Dendritic cell treated with granulocyte-macrophage colony-stimulating factor and Interleukin-4, amounts not matched to agents 40 ng/mL and 50 ng/mL, for 4 days (primary cell): ENCODE results near the gene LARP4B.

ENCODE experiments used
- H3K27ac Mint-ChIP-seq: one replicate; pipeline ENCODE4 v1.8.0; 2022; ENCODE audit warnings: mild to moderate bottlenecking, mixed read lengths
- H3K27me3 Mint-ChIP-seq: one replicate; pipeline ENCODE4 v1.8.0; 2022; ENCODE audit warnings: mild to moderate bottlenecking, mixed read lengths
- H3K36me3 Mint-ChIP-seq: one replicate; pipeline ENCODE4 v1.8.0; 2022; ENCODE audit warnings: low read depth, mixed read lengths
- H3K4me1 Mint-ChIP-seq: one replicate; pipeline ENCODE4 v1.8.0; 2022; ENCODE audit warnings: low read depth, mixed read lengths
- H3K4me3 Mint-ChIP-seq: one replicate; pipeline ENCODE4 v1.8.0; 2022; ENCODE audit warnings: mild to moderate bottlenecking, moderate library complexity, mixed read lengths
- H3K9me3 Mint-ChIP-seq: one replicate; pipeline ENCODE4 v1.8.0; 2022; ENCODE audit warnings: mixed read lengths
- intact Hi-C: fragments of 100-400 bp; cut with micrococcal nuclease; formaldehyde crosslinking; loops from one replicate; pipeline ENCODE4 v1.15.0; 2022

The LARP4B gene

DNA sequence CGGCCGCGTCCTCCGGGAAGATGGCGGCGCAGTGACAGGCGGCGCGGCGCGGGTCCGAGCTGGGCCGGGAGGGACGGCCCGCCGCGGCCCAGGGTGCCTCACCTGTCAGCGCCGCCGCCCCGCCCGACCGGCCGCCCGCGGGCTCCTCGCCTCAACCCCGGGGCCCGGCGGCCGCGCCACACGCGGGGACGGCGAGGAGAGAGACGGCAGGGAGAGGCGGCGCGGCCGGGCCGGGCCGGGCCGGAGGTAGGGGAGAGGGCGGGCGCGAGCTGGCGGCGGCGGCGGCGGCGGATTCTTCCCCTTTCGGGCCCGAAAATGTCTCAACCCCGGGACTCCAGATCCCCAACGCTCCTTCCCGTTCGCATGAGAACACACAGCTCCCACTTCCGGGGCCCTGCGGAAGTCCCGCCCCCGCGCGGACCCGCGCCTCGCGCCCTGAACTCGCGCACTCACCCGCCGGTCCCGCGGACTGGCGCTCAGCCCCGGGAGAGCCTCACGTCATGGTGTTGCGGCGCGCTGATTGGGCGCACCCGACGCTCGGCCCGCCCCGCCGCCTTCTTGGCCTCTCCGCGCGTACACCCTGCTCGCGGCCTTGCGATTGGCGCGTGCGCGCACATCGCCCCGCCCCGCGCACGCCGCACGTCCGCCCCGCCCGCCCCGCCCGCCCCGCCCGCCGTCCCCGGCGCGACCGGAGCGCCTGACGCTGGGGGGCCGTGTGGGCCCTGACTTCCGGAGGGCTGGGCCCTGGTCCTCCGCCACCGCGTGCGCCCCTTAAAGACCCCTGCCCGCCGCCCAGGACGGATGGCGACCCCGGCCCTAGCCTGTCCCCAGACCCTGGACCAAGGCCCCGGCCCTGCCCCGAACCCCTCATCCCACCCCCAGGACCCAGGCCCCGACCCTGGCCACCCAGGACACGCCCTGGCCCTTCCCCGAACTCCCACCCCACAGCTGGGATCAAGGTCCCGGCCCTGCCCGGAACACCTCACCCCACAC, at the start of gene LARP4B:
Gene LARP4B, minus strand, starts transcription at position 380 of the 993 bp plus-strand sequence. CDS start 45,984 bp downstream, outside the sequence.
- H3K4me3 Mint-ChIP-seq, result peak within 1 kb of the TSS; percentile 94
- H3K4me1 Mint-ChIP-seq, result peaks cover 45% of the 10 kb centered on the region
- peaks cover 21% of the 10 kb centered on the region for H3K36me3 Mint-ChIP-seq
- no peaks in the 10 kb centered on the region for H3K9me3 Mint-ChIP-seq
- intact Hi-C loops, result loop anchor here (2.0 kb wide), 2 partner anchors 117 to 125 kb away; partner anchors contain the start of genes IDI1 and WDR37
- no peaks in the 10 kb centered on the region for H3K27me3 Mint-ChIP-seq
- peak within 1 kb of the TSS; percentile 87 for H3K27ac Mint-ChIP-seq

DNA sequence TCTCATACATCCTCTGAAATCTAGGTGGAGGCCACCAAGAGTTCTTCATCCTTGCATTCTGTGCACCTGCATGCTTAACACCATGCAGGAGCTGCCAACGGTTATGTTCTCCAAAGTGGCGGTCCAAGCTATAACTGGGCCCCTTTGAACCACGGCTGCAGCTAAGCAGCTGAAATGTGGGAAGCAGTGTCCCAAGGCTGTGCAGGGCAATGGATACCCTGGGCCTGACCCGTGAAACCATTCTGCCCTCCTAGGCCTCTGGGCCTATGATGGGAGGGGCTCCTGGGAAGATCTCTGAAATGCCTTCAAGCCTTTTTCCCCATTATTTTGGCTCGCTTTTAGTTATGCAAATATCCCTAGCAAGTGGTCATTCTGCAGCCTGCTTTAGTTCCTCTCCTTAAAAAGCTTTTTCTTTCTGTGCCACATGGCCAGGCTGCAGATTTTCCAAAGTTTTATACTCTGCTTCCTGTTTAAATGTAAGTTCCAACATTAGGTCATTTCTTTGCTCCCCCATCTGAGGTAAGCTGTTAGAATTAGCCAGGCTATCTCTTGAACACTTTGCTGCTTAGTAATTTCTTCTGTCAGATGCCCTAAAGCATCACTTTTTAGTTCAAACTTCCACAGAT, 49.1 kb upstream of the LARP4B start:
- Mint-ChIP-seq H3K4me3 (no peak overlapping the region), H3K27ac (no peak overlapping the region), H3K36me3 (peaks cover 19% of the 10 kb centered on the region), H3K27me3 (no peaks in the 10 kb centered on the region), H3K9me3 (peaks cover 48% of the 10 kb centered on the region), H3K4me1 (no peaks in the 10 kb centered on the region)
- intact Hi-C loops, result no loop called here

DNA sequence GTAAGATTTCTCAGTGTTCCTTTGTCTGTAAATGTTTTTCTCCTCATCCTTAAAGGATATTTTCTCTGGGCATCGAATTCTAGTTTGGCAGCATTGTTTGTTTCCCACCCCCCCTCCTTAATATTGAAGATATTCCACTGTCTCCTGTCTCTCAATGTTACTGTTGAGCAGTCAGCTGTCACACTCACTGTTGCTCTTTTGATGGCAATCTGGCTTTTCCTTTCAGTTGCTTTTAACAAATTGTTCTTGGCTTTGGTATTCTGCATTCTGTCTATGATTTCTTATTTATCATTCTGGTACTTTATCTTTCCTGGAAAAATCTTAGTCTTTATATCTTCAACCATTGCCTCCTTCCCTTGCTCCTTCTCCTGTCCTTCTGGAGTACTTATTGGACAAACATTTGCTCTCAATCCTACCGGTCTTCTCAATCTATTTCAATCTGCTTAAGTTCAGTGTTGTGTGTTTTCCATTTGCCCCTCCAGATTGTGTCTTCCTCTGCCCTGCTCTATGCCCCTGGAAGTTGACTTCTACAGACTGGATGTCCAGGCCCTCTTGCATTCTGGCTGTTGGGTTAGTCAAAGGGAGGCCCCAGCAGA, 47.4 kb upstream of the LARP4B start:
- Mint-ChIP-seq H3K4me3 (no peak overlapping the region), H3K4me1 (no peaks in the 10 kb centered on the region), H3K27ac (no peak overlapping the region), H3K36me3 (peaks cover 19% of the 10 kb centered on the region), H3K27me3 (no peaks in the 10 kb centered on the region), H3K9me3 (peaks cover 48% of the 10 kb centered on the region)
- intact Hi-C loops, result no loop called here

DNA sequence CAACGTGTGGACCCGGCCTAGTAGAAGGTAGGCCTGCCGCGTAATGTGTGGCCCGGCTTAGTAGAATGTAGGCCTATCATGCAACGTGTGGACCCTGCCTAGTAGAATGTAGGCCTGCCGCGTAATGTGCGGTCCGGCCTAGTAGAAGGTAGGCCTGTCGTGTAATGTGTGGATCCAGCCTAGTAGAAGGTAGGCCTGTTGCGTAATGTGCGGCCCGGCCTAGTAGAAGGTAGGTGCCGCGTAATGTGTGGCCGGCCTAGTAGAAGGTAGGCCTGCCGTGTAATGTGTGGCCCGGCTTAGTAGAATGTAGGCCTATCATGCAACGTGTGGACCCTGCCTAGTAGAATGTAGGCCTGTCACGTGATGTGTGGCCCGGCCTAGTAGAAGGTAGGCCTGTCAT, 44.8 kb upstream of the LARP4B start:
- Mint-ChIP-seq H3K27me3 (no peaks in the 10 kb centered on the region), H3K4me1 (peaks cover 17% of the 10 kb centered on the region), H3K36me3 (peaks cover 19% of the 10 kb centered on the region), H3K4me3 (no peak overlapping the region), H3K9me3 (peaks cover 45% of the 10 kb centered on the region), H3K27ac (no peak overlapping the region)
- intact Hi-C loops, result no loop called here

DNA sequence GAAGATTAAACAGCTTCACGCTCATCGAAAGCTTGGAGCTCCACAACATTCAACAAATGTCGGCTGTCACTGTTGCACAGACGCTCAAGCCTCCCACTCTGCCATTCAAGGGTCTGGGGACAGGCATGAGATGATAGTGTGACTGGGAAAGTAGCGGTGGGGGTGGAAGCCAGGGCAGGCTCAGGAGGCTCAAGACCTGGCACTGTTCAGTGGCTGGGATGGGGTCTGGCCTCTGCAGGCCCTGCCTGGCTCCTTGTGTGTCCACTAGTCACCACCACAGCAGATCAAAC, 43.2 kb upstream of the LARP4B start:
- peaks cover 2% of the 10 kb centered on the region for H3K27me3 Mint-ChIP-seq
- H3K27ac Mint-ChIP-seq, result peak overlapping the region; percentile 23

DNA sequence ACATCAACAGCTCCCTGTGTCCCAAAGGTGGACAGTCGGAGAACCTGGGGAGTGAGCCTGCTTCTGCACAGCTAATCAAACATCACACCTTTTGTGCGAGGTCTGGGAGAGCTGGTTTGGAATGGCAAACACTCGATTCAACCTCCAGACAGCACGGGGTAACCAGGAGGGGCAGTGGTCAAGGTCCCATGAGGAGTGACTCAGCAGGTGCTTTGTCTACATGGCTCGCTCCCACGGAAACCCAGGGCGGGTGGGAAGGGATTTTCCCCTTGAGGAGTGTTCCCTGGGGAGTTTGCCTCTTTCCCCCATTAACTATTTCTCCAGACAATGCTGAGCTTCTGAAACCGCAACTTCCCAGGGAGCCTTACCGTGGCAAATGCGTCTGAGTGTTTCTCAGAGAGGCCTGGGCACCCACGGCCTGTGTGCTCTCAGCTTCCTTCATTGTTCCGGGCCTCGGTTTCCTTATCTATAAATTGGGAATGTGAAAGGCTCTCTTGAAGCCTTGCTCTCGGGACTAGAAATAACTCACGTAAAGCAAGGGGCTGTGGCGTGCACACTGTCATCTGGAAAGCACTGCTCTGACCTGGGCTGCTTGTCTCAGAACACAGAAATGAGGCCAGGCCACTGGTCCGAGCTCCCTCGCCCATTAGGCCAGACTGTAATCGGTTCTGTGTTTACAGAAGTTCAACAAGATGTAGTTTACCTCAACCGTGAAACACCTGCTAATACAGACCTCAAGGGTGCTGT, 42.7 kb upstream of the LARP4B start:
- Mint-ChIP-seq H3K4me3 (no peak overlapping the region), H3K27ac (peak overlapping the region; percentile 23), H3K4me1 (peaks cover 33% of the 10 kb centered on the region), H3K27me3 (peaks cover 7% of the 10 kb centered on the region), H3K36me3 (peaks cover 5% of the 10 kb centered on the region), H3K9me3 (peaks cover 24% of the 10 kb centered on the region)
- intact Hi-C loops, result no loop called here

More for the DNA sequence above, 43.2 kb upstream of the LARP4B start:
- Mint-ChIP-seq H3K4me1 (peaks cover 32% of the 10 kb centered on the region), H3K4me3 (no peak overlapping the region), H3K36me3 (peaks cover 7% of the 10 kb centered on the region), H3K9me3 (peaks cover 29% of the 10 kb centered on the region)
- intact Hi-C loops, result no loop called here

DNA sequence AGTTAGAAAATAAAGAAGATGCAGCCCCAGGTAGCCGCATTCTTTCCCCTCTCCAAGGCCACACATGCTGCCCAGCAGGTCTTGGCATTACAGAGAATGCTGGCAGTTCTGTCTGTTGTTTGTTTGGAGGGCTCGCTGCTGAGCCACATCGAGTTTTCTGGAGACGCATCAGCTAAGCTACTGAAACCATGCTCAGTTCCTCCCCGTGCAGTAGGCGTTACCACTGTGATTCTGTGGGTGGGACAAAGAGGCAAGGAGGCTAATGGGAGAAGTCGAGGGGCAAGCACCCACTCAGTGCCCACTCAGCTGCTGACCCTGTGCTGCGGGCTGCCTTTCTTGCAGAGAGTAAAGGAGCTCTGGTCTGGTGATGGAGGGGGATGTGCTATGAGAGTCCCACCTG, 41.3 kb upstream of the LARP4B start:
- intact Hi-C loops, result no loop called here
- Mint-ChIP-seq H3K9me3 (peaks cover 9% of the 10 kb centered on the region), H3K4me1 (peaks cover 33% of the 10 kb centered on the region), H3K27ac (no peak overlapping the region), H3K4me3 (no peak overlapping the region), H3K36me3 (no peaks in the 10 kb centered on the region), H3K27me3 (peaks cover 14% of the 10 kb centered on the region)

DNA sequence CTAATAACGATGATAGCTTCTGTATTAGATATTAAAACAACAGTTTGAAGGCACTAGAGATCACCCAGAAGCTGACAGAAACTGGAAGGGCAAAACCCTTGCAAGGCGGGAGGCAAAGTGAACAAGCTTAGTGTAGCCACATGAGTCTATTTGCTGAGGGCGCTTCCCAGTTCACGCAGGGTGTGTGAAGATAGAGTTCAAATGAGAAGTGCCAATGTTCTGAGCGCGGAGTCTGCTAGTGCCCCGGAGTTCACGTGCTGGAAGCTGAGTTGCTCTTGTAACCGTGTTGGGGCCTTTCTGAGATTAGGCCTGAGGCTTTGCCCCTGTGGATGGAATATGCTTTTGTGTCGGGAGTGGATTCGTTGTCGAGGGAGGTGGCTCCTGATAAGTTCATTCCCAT, 40.1 kb upstream of the LARP4B start:
- intact Hi-C loops, result no loop called here
- Mint-ChIP-seq H3K4me3 (no peak overlapping the region), H3K4me1 (peaks cover 33% of the 10 kb centered on the region), H3K9me3 (peaks cover 6% of the 10 kb centered on the region), H3K27me3 (peaks cover 19% of the 10 kb centered on the region), H3K36me3 (no peaks in the 10 kb centered on the region), H3K27ac (peak overlapping the region; percentile 53)

DNA sequence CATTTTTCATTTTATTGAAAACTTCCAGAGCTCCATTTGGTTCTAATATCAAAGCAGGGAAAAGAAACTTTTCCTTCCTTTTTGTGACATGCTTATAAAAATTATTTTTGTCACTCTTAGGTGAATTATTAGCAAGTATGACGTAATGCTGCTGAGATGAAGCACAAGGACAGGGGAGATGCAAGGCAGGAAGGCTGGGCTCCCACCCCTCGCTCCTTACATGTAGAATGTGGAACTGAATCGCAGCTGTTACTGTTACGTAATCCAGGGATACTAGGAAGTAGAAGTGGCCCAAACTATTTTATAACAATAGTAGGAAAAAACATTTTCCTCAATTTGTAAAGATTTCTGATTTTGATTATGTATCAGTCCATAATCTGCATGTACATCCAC, 39.6 kb upstream of the LARP4B start:
- intact Hi-C loops, result no loop called here
- peak overlapping the region; percentile 53 for H3K27ac Mint-ChIP-seq
- peaks cover 1% of the 10 kb centered on the region for H3K9me3 Mint-ChIP-seq

DNA sequence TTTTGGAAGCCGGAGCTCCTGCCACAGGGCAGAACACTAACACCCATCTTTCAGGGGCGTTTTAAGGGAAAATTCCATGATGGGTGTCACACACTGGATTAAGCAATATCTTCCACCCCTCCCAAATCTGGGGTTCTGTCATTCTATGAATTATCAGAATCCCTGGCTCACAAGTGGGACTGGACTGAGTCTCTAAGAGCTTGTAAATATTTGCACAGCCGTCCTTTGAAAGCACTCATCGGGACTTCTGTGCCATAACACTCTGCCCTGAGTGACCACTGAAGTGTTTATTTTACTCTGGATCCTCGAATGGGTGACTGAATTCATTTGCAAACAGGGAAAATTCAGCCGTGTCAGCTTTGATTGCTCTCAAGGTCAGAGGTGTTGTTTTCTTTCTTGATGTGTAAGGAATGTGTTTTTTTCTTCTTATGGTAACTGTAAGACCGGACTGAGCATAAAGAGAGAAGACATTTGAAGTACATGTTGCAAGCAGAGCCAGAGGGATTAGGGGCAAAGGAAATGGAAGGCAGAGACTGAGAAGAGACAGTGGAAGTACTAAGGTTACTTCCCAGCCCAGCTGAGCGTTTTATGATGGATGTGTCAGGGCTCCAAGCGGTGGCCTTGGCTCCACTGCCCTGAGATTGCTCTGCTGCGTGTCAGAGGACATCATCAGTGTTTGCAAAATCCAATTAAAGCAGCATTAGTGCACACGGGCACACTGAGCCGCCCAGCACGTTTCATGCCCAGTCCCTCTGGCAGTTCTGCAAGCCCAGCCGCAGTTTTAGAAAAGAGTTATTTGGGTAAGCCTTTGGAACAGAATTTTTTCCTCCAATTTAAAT, 39.0 kb upstream of the LARP4B start:
- Mint-ChIP-seq H3K9me3 (no peaks in the 10 kb centered on the region), H3K4me3 (no peak overlapping the region), H3K4me1 (peaks cover 33% of the 10 kb centered on the region), H3K27ac (peak overlapping the region; percentile 53), H3K27me3 (peaks cover 22% of the 10 kb centered on the region), H3K36me3 (no peaks in the 10 kb centered on the region)
- intact Hi-C loops, result no loop called here

More for the DNA sequence above, 39.6 kb upstream of the LARP4B start:
- H3K36me3 Mint-ChIP-seq, result no peaks in the 10 kb centered on the region
- no peak overlapping the region for H3K4me3 Mint-ChIP-seq
- H3K4me1 Mint-ChIP-seq, result peaks cover 33% of the 10 kb centered on the region
- peaks cover 19% of the 10 kb centered on the region for H3K27me3 Mint-ChIP-seq

DNA sequence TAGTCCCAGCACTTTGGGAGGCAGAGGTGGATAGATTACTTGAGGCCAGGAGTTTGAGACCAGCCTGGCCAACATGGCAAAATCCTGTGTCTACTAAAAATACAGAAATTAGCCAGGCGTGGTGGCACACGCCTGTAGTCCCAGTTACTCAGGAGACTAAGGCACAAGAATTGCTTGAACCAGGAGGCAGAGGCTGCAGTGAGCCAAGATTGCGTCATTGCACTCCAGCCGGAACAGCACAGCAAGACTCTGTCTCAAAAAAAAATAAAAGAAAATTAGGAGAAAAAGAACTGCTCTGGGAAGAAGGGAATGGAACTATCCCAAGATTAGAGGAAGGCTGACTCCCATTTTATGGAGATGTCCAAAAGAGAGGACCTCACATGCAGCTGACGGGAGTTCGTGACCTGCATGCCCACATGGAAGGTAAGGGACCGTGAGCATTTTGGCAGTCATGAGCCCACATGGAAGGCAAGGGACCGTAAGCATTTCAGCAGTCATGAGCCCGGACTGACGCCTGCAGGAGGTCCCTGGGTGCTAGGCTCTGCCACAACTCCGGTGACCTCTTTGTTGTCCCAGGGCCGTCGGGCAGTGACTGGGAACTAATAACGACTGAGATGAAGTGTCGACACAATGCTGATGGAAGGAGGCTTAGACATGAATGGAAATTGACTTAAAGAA, 38.1 kb upstream of the LARP4B start:
- intact Hi-C loops, result no loop called here
- Mint-ChIP-seq H3K27me3 (peaks cover 22% of the 10 kb centered on the region), H3K9me3 (no peaks in the 10 kb centered on the region), H3K36me3 (no peaks in the 10 kb centered on the region), H3K4me1 (peaks cover 33% of the 10 kb centered on the region), H3K4me3 (no peak overlapping the region), H3K27ac (no peak overlapping the region)

DNA sequence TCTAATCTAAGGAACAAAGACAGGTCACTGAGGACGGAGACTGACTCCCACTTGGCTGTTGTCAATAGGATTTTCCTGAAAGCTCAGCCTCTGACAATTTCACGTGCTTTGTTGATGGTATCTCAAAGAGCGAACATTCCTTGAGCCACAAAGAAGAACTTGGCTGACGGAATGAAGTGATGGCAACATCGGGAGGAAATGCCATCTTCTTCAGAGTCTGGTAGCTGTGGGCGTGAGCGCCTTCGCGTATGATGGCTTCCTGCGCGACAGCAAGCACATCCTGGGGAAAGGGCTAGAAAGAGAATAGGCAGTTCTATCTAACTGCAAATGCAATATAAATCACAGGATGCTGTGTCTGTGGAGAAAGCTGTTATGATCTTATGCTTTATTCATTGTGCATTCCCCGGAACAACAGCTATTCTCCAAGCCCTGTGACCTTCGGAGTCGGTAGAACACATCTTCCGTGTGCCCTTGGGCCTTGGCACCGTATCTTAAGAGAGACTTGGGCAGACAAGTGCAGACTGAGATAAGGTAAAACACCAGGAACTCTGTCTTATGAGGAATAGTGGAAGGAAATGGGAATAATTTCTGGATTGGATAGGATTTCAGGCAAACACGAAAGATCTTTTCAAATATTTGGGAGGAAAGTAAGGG, 37.2 kb upstream of the LARP4B start:
- intact Hi-C loops, result no loop called here
- no peaks in the 10 kb centered on the region for H3K36me3 Mint-ChIP-seq
- peaks cover 33% of the 10 kb centered on the region for H3K4me1 Mint-ChIP-seq
- no peak overlapping the region for H3K4me3 Mint-ChIP-seq
- no peak overlapping the region for H3K27ac Mint-ChIP-seq
- H3K9me3 Mint-ChIP-seq, result no peaks in the 10 kb centered on the region
- H3K27me3 Mint-ChIP-seq, result peaks cover 22% of the 10 kb centered on the region
